GM18498 (cell line): Measurements from ENCODE around the gene MLST8.
A peak's percentile ranks its signal among the peaks of the same experiment; 100 is the strongest.
"Not testable (repeated sequence)": the region's sequence is repeated elsewhere in the genome, so short reads cannot be mapped to it uniquely, and the experiment has no call there.

Experiments
- ATAC-seq: cut with Tn5 transposase; IDR thresholded peaks from one replicate; pipeline ENCODE4 v1.9.1; 2021; ENCODE audit warnings: mild to moderate bottlenecking, moderate library complexity; ENCODE audit not compliant: unreplicated experiment

MLST8 gene

GRCh38 chr16:2190002-2190658, 15.1 kb upstream of the MLST8 start:
- no peak for ATAC-seq

GRCh38 chr16:2190659-2191445, 14.4 kb upstream of the MLST8 start:
- ATAC-seq, result no peak

- ATAC-seq, result no peak
Measured at GRCh38 chr16:2191446-2191706, 13.9 kb upstream of the MLST8 start.

- ATAC-seq, result no peak
Measured at GRCh38 chr16:2194166-2194834, 11.0 kb upstream of the MLST8 start.

GRCh38 chr16:2194852-2195321, 10.4 kb upstream of the MLST8 start:
- ATAC-seq, result no peak

- ATAC-seq, result no peak
Measured at GRCh38 chr16:2195322-2196161, 9.7 kb upstream of the MLST8 start.

- ATAC-seq, result no peak
Measured at GRCh38 chr16:2196162-2196980, 8.9 kb upstream of the MLST8 start, which contains the start of gene CASKIN1. CASKIN1 (minus strand) TSS chr16:2196605; CDS start chr16:2196432, 173 bp downstream.

- ATAC-seq, result no peak
Measured at GRCh38 chr16:2196981-2197511, 8.2 kb upstream of the MLST8 start.

- no peak for ATAC-seq
Measured at GRCh38 chr16:2197765-2198164, 7.5 kb upstream of the MLST8 start.

- ATAC-seq, result no peak
Measured at GRCh38 chr16:2198283-2198682, 7.0 kb upstream of the MLST8 start.

GRCh38 chr16:2199095-2199494, 6.2 kb upstream of the MLST8 start:
- no peak for ATAC-seq

- no peak for ATAC-seq
Measured at GRCh38 chr16:2199621-2200139, 5.6 kb upstream of the MLST8 start.

- no peak for ATAC-seq
Measured at GRCh38 chr16:2200313-2200712, 4.9 kb upstream of the MLST8 start.

- ATAC-seq, result not testable (repeated sequence)
Measured at GRCh38 chr16:2203119-2203688, 2.0 kb upstream of the MLST8 start.

- ATAC-seq, result no peak
Measured at GRCh38 chr16:2204416-2205103, 694 bp upstream of the MLST8 start.

- ATAC-seq, result peak; percentile 8
Measured at GRCh38 chr16:2205967-2206313, 686 bp downstream of the MLST8 start.

- ATAC-seq, result no peak
Measured at GRCh38 chr16:2206420-2206779, 1.1 kb downstream of the MLST8 start.

- no peak for ATAC-seq
Measured at GRCh38 chr16:2206780-2207433, 1.7 kb downstream of the MLST8 start.
